Endothelial cell of umbilical vein (primary cell): ENCODE measurements around the gene CC2D1A. TPM values are rescaled to one million over a fixed set of nuclear protein-coding genes. Genes with fewer than 3 reads are reported as not detected.

Source experiments
- BruUV-seq: library from RNA; stranded (reverse); fragments of 400-500 nt; replicated peaks from 2 replicates; lab custom pipeline; 2021; lab: Mats Ljungman, UMichigan
- CTCF ChIA-PET: fragments of 300-600, 350-600 bp; sonication (Branson Sonifier 250); formaldehyde crosslinking; loops from one replicate; lab custom pipeline; 2021; ENCODE audit warnings: antibody characterized with exemption, inconsistent platforms; lab: Charles Lee
- POLR2A ChIA-PET: fragments of 300-600, 350-600 bp; sonication (Branson Sonifier 250); formaldehyde crosslinking; loops from one replicate; lab custom pipeline; 2021; ENCODE audit warnings: antibody characterized with exemption, inconsistent platforms; lab: Charles Lee
- DNase-seq: peaks from one replicate; pipeline ENCODE4 v3.0.0-alpha.2; 2011; ENCODE audit warnings: low read depth, low spot score
- FAIRE-seq: peaks from 2 replicates; lab custom pipeline; 2011; peaks lifted over from hg19 to GRCh38; lab: Jason Lieb, UNC
- H2AFZ ChIP-seq: 2 replicates; pipeline ENCODE4 v1.6.0; 2012; ENCODE audit warnings: low read depth, low read length, control low read depth, inconsistent platforms
- H3K27ac ChIP-seq: 2 replicates; pipeline ENCODE4 v1.5.1; 2011; ENCODE audit warnings: low read depth, mild to moderate bottlenecking, control low read depth, low read length, moderate library complexity; ENCODE audit not compliant: insufficient read depth
- H3K27me3 ChIP-seq, 2 experiments: 2 replicates each; pipeline versions ENCODE4 v1.6.0 to v1.6.1; 2011; ENCODE audit warnings: low read length in 2 of 2, mixed read lengths in 1 of 2; ENCODE audit not compliant: control insufficient read depth in 2 of 2, insufficient read depth in 2 of 2
- H3K36me3 ChIP-seq, 2 experiments: 2 replicates in 1 of 2; 3 replicates in 1 of 2; pipeline ENCODE4 v1.5.1; 2011; ENCODE audit warnings: low read length in 2 of 2, mild to moderate bottlenecking in 1 of 2, moderate library complexity in 1 of 2; ENCODE audit not compliant: control insufficient read depth in 2 of 2, insufficient read depth in 2 of 2; ENCODE audit errors: extremely low read depth in 1 of 2
- H3K4me1 ChIP-seq: 3 replicates; pipeline ENCODE4 v1.5.1; 2011; ENCODE audit warnings: mild to moderate bottlenecking, low read length; ENCODE audit not compliant: control insufficient read depth, insufficient read depth; ENCODE audit errors: extremely low read depth
- H3K4me2 ChIP-seq: 2 replicates; pipeline ENCODE4 v1.6.1; 2011; ENCODE audit warnings: low read length, control low read depth, mixed read lengths; ENCODE audit not compliant: insufficient read depth
- H3K4me3 ChIP-seq, 3 experiments: fragments of 200-600 bp in 1 of 3; sonication (generic), shearing (Covaris generic) in 1 of 3; replicated peaks in 1 of 3; 2 replicates each; pipeline ENCODE4 v1.5.1; 2011 to 2016; ENCODE audit warnings: control low read depth in 3 of 3, low read length in 3 of 3, mild to moderate bottlenecking in 2 of 3, inconsistent platforms in 1 of 3, low read depth in 1 of 3, moderate library complexity in 1 of 3; ENCODE audit not compliant: insufficient read depth in 1 of 3
- H3K79me2 ChIP-seq: 2 replicates; pipeline ENCODE4 v1.6.0; 2012; ENCODE audit warnings: low read length, inconsistent platforms; ENCODE audit not compliant: control insufficient read depth, insufficient read depth
- H3K9ac ChIP-seq: replicated peaks from 2 replicates; pipeline ENCODE3; 2011; ENCODE audit warnings: low read length, control low read depth; ENCODE audit not compliant: insufficient read depth; ENCODE audit errors: extremely low read depth
- H3K9me1 ChIP-seq: replicated peaks from 3 replicates; pipeline ENCODE4 v1.6.0; 2011; ENCODE audit warnings: mild to moderate bottlenecking, low read length; ENCODE audit not compliant: control insufficient read depth, insufficient read depth; ENCODE audit errors: extremely low read depth
- H3K9me3 ChIP-seq: replicated peaks from 2 replicates; pipeline ENCODE4 v1.5.1; 2012; ENCODE audit warnings: low read length, inconsistent platforms; ENCODE audit not compliant: control insufficient read depth, insufficient read depth
- H4K20me1 ChIP-seq: replicated peaks from 2 replicates; pipeline ENCODE3; 2011; ENCODE audit warnings: mild to moderate bottlenecking, low read length; ENCODE audit not compliant: control insufficient read depth, insufficient read depth; ENCODE audit errors: extremely low read depth
- EZH2 ChIP-seq: IDR thresholded peaks from 2 replicates; pipeline ENCODE4 v1.6.1; 2012; ENCODE audit warnings: borderline replicate concordance, low read depth, mild to moderate bottlenecking, moderate library complexity, low read length, inconsistent platforms; ENCODE audit not compliant: severe bottlenecking
- FOS ChIP-seq: IDR thresholded peaks from 2 replicates; pipeline ENCODE4 v1.6.1; 2011; ENCODE audit warnings: mild to moderate bottlenecking, low read length, moderate library complexity, borderline replicate concordance; ENCODE audit not compliant: insufficient read depth
- GATA2 ChIP-seq: IDR thresholded peaks from 2 replicates; pipeline ENCODE4 v1.7.0; 2011; ENCODE audit warnings: low read depth, mild to moderate bottlenecking, moderate library complexity, mixed read lengths, low read length; ENCODE audit not compliant: insufficient read length, insufficient read depth
- JUN ChIP-seq: IDR thresholded peaks from 2 replicates; pipeline ENCODE4 v1.6.1; 2011; ENCODE audit warnings: borderline replicate concordance, low read depth; ENCODE audit not compliant: insufficient read length, insufficient read depth
- MYC ChIP-seq: IDR thresholded peaks from one replicate; pipeline ENCODE4 v1.6.1; 2011; ENCODE audit warnings: mild to moderate bottlenecking, low read depth, low read length
- POLR2A ChIP-seq: IDR thresholded peaks from 2 replicates; pipeline ENCODE4 v1.6.1; 2012; ENCODE audit warnings: low read depth, mild to moderate bottlenecking, control low read depth, low read length
- POLR2AphosphoS5 ChIP-seq: IDR thresholded peaks from 2 replicates; pipeline ENCODE4 v1.6.1; 2012; ENCODE audit warnings: low read depth, mild to moderate bottlenecking, control low read depth, low read length, moderate library complexity; ENCODE audit not compliant: insufficient read depth
- dilution Hi-C: fragments of 300-500 bp; cut with MboI; formaldehyde crosslinking; loops from one replicate; pipeline ENCODE4 v1.15.0; 2019; ENCODE audit warnings: low sequenced_read_pairs; ENCODE audit not compliant: extremely low pct_ligation_motif_present
- intact Hi-C: fragments of 100-400 bp; cut with micrococcal nuclease; formaldehyde crosslinking; loops from one replicate; pipeline ENCODE4 v1.10.0; 2022
- polyA plus RNA-seq, 4 experiments: library from polyadenylated mRNA; depleted of rRNA in 3 of 4; stranded (reverse) in 3 of 4; unstranded in 1 of 4; fragments of >200 nt; gene quantifications; 2 replicates each; pipeline versions ENCODE4 v1.2.1 to v1.2.3, GENCODE V29; 2011 to 2012; ENCODE audit warnings: missing spikeins in 1 of 4
- total RNA-seq: library from RNA; stranded (reverse); gene quantifications from 2 replicates; pipeline ENCODE4 v1.2.3, GENCODE V29; 2021
- TF ChIP-seq, protein P1 (sequence below): IDR thresholded peaks from 2 replicates; pipeline ENCODE4 v1.6.1; 2011; ENCODE audit not compliant: insufficient read depth, insufficient read length
- TF ChIP-seq, protein P2 (sequence below), 2 donors: IDR thresholded peaks; 1 replicate in 1 of 2; 2 replicates in 1 of 2; pipeline ENCODE4 v1.5.1; 2011; ENCODE audit warnings: low read length in 2 of 2, mild to moderate bottlenecking in 2 of 2, moderate library complexity in 2 of 2, control low read depth in 1 of 2, inconsistent platforms in 1 of 2, low read depth in 1 of 2; ENCODE audit not compliant: insufficient read depth in 1 of 2; ENCODE audit errors: extremely low read depth in 1 of 2

CC2D1A gene
- total and polyA plus RNA-seq, 2 donors (not counting 3 experiments of a cell fraction or from before 2014, with no cell fraction given), result 13.6 to 33.7 TPM

DNA sequence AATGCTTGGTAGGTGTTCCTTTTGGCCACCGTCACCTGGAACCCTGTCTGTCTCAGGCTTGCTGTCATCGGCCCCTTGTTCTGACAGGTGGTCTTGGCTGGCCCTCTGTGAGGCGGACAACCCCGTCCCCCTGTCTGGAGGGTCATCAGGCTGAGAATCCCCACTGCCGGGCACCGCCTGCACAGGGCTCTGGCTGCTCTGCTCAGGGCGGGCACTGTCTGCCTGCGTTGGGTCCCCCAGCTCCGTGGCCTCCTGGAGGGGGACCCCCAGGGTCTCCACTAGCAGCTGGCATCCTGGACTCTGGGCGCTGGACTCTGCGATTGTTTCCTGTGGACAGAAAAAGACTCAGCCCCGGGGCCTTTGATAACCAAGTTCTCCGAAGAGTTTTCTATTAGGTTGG lies 15.9 kb upstream of the CC2D1A start:
- H3K36me3 ChIP-seq, result no peaks in the 10 kb centered on the region
- intact Hi-C loops (no loop called here), dilution Hi-C loops (no loop called here)
- no peaks in the 10 kb centered on the region for H3K9me3 ChIP-seq
- no peak for TF ChIP-seq MYC
- no peak for TF ChIP-seq POLR2A
- TF ChIP-seq JUN, result no peak
- TF ChIP-seq FOS, result no peak
- TF ChIP-seq POLR2AphosphoS5, result no peak
- no peak overlapping the region for H2AFZ ChIP-seq
- peaks cover 5% of the 10 kb centered on the region for H3K4me1 ChIP-seq
- no peaks in the 10 kb centered on the region for H3K9me1 ChIP-seq
- H3K9ac ChIP-seq, result no peak overlapping the region
- ChIA-PET CTCF (interaction anchor here (1.2 kb wide), 1 partner anchor 9 kb away, joined by 4 read pairs; no protein-coding TSS in a partner anchor), POLR2A (no interaction called here)
- BruUV-seq, result no TSS peak
- no peak overlapping the region for H3K4me3 ChIP-seq
- no peaks in the 10 kb centered on the region for H4K20me1 ChIP-seq
- FAIRE-seq, result no peak
- H3K27me3 ChIP-seq, result no peaks in the 10 kb centered on the region
- H3K27ac ChIP-seq, result no peak overlapping the region
- H3K79me2 ChIP-seq, result no peaks in the 10 kb centered on the region
- no peak overlapping the region for H3K4me2 ChIP-seq
- no peak for DNase-seq

DNA sequence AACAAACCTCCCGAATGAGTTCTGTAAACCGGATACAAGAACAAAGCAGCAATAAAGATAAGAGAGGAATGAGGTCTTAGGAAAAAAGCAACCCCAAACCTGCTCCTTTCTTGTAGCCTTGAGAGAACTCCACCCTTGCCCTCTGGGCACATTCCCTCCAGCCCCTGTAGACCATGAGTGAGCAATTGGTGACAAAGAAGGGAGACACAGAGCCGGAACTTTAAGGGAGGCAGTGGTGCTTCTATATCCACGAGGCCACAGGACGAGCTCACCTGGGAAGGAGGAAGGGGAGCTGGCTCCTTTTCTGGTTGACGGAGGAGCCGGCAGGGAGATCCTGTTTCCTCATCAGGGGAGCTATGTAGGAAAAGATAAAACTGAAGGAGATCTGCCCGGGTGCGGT lies 13.1 kb upstream of the CC2D1A start:
- peak; percentile 23 for DNase-seq
- intact Hi-C loops (no loop called here), dilution Hi-C loops (no loop called here)
- Histone ChIP-seq H3K36me3 (no peaks in the 10 kb centered on the region), H3K4me3 (no peak overlapping the region), H3K9me1 (no peaks in the 10 kb centered on the region), H3K4me1 (peaks cover 5% of the 10 kb centered on the region), H2AFZ (peak overlapping the region; percentile 26), H4K20me1 (no peaks in the 10 kb centered on the region), H3K27ac (no peak overlapping the region), H3K79me2 (no peaks in the 10 kb centered on the region), H3K4me2 (no peak overlapping the region), H3K27me3 (no peaks in the 10 kb centered on the region), H3K9ac (no peak overlapping the region), H3K9me3 (no peaks in the 10 kb centered on the region)
- ChIA-PET CTCF (interaction anchor here (2.3 kb wide), 1 partner anchor 180 kb away, joined by 7 read pairs; the partner anchor contains the start of gene MISP3), POLR2A (no interaction called here)
- no peak for TF ChIP-seq POLR2AphosphoS5
- no peak for TF ChIP-seq POLR2A
- no peak for TF ChIP-seq EZH2
- no peak for TF ChIP-seq GATA2
- no peak for TF ChIP-seq FOS
- TF ChIP-seq, protein P1, sequence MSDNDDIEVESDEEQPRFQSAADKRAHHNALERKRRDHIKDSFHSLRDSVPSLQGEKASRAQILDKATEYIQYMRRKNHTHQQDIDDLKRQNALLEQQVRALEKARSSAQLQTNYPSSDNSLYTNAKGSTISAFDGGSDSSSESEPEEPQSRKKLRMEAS, result no peak
- TF ChIP-seq, protein P2, sequence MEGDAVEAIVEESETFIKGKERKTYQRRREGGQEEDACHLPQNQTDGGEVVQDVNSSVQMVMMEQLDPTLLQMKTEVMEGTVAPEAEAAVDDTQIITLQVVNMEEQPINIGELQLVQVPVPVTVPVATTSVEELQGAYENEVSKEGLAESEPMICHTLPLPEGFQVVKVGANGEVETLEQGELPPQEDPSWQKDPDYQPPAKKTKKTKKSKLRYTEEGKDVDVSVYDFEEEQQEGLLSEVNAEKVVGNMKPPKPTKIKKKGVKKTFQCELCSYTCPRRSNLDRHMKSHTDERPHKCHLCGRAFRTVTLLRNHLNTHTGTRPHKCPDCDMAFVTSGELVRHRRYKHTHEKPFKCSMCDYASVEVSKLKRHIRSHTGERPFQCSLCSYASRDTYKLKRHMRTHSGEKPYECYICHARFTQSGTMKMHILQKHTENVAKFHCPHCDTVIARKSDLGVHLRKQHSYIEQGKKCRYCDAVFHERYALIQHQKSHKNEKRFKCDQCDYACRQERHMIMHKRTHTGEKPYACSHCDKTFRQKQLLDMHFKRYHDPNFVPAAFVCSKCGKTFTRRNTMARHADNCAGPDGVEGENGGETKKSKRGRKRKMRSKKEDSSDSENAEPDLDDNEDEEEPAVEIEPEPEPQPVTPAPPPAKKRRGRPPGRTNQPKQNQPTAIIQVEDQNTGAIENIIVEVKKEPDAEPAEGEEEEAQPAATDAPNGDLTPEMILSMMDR (IDR thresholded peaks at IDR 0.05; ENCODE audit: extremely low read depth in 1 of 2, insufficient read depth in 1 of 2, low read depth in 1 of 2, low read length in 2 of 2), result no peak
- no peak for TF ChIP-seq MYC
- no peak for TF ChIP-seq JUN
- FAIRE-seq, result no peak
- BruUV-seq, result no TSS peak
